ENCODE data around the gene OR4D10. TPM values are rescaled to one million over a fixed set of nuclear protein-coding genes. Genes with fewer than 3 reads are reported as not detected.
A peak's percentile ranks its signal among the peaks of the same experiment; 100 is the strongest.
"Not testable (repeated sequence)": the region's sequence is repeated elsewhere in the genome, so short reads cannot be mapped to it uniquely, and the experiment has no call there.

Gene OR4D10
- total and polyA plus RNA-seq, 5 experiments from 2014 or later = not detected

GRCh38 chr11:59475176-59475575, 2.1 kb downstream of the OR4D10 start:
- Mint-ChIP-seq H3K4me1 (no peaks in the 10 kb centered on the region), H3K27me3 (peaks cover 5 to 19% (median 12%) of the 10 kb centered on the region in 5 donors), H3K27ac (no peak overlapping the region), H3K9me3 (no peaks in the 10 kb centered on the region), H3K36me3 (no peaks in the 10 kb centered on the region), H3K4me3 (no peak overlapping the region)
- DNase-seq (no peak), ATAC-seq (no peak)
- POLR2A ChIA-PET = interaction anchor here (0.6 kb wide), 1 partner anchor 33 kb away, joined by 4 read pairs; no protein-coding TSS in a partner anchor

- no peaks in the 10 kb centered on the region for H3K4me1 Mint-ChIP-seq
- H3K36me3 Mint-ChIP-seq = no peaks in the 10 kb centered on the region
- no peak overlapping the region for H3K27ac Mint-ChIP-seq
- no peak for ATAC-seq
- POLR2A ChIA-PET = no interaction called here
- peaks cover 6 to 17% (median 8%) of the 10 kb centered on the region in 5 donors for H3K27me3 Mint-ChIP-seq
- no peak overlapping the region for H3K4me3 Mint-ChIP-seq
- DNase-seq = no peak
- H3K9me3 Mint-ChIP-seq = no peaks in the 10 kb centered on the region
Observed at GRCh38 chr11:59479906-59480305, 6.8 kb downstream of the OR4D10 start.

- H3K4me3 Mint-ChIP-seq = no peak overlapping the region
- no peaks in the 10 kb centered on the region for H3K4me1 Mint-ChIP-seq
- DNase-seq = no peak
- ATAC-seq = no peak
- H3K9me3 Mint-ChIP-seq = no peaks in the 10 kb centered on the region
- POLR2A ChIA-PET = no interaction called here
- H3K27me3 Mint-ChIP-seq = peaks cover 4 to 12% (median 6%) of the 10 kb centered on the region in 5 donors
- no peak overlapping the region for H3K27ac Mint-ChIP-seq
- H3K36me3 Mint-ChIP-seq = no peaks in the 10 kb centered on the region
Observed at GRCh38 chr11:59480359-59480758, 7.2 kb downstream of the OR4D10 start.

GRCh38 chr11:59501931-59502330, 28.8 kb downstream of the OR4D10 start:
- POLR2A ChIA-PET = no interaction called here
- Mint-ChIP-seq H3K9me3 (no peaks in the 10 kb centered on the region), H3K4me1 (no peaks in the 10 kb centered on the region), H3K27ac (no peak overlapping the region), H3K27me3 (peaks cover 3 to 18% (median 6%) of the 10 kb centered on the region in 5 donors), H3K4me3 (no peak overlapping the region), H3K36me3 (peaks cover 0 to 4% (median 0%) of the 10 kb centered on the region in 3 donors)
- ATAC-seq (no peak), DNase-seq (no peak)

- H3K36me3 Mint-ChIP-seq = peaks cover 0 to 4% (median 0%) of the 10 kb centered on the region in 3 donors
- peaks cover 0 to 12% (median 4%) of the 10 kb centered on the region in 5 donors for H3K27me3 Mint-ChIP-seq
- peaks cover 0 to under 1% (median 0%) of the 10 kb centered on the region in 4 donors for H3K4me1 Mint-ChIP-seq
- H3K27ac Mint-ChIP-seq = peak within 1 kb of the TSS in 1 of 10 donors; percentile 15
- POLR2A ChIA-PET = no interaction called here
- no peak for DNase-seq
- ATAC-seq = no peak
- H3K9me3 Mint-ChIP-seq = no peaks in the 10 kb centered on the region
- no peak within 1 kb of the TSS for H3K4me3 Mint-ChIP-seq
Observed at GRCh38 chr11:59503276-59503675, 30.2 kb downstream of the OR4D10 start, which contains the start of gene OR4D11. TSS of gene OR4D11 (plus strand) at chr11:59503576. CDS start at chr11:59503576, 0 bp downstream.

GRCh38 chr11:59510941-59511589, 38.0 kb downstream of the OR4D10 start, which contains the start of gene OR4D9:
TSS of gene OR4D9 (plus strand) at chr11:59511539. CDS start at chr11:59514913, 3,374 bp downstream.
- POLR2A ChIA-PET = no interaction called here
- DNase-seq (peak in 2 of 10 donors; percentile 11 to 12), ATAC-seq (peak; percentile 39 to 82)
- Mint-ChIP-seq H3K9me3 (no peaks in the 10 kb centered on the region), H3K4me1 (peaks cover 11 to 28% (median 23%) of the 10 kb centered on the region in 4 donors), H3K4me3 (peak within 1 kb of the TSS in 7 of 10 donors; percentile 12 to 64 (median 24)), H3K36me3 (no peaks in the 10 kb centered on the region), H3K27me3 (peaks cover 0 to 5% (median 0%) of the 10 kb centered on the region in 5 donors), H3K27ac (peak within 1 kb of the TSS in 2 of 10 donors; percentile 50 to 59)

- no peak for DNase-seq
- Mint-ChIP-seq H3K9me3 (no peaks in the 10 kb centered on the region), H3K27me3 (peaks cover 0 to 5% (median 0%) of the 10 kb centered on the region in 5 donors), H3K36me3 (no peaks in the 10 kb centered on the region), H3K4me3 (no peak overlapping the region), H3K4me1 (peaks cover 11 to 28% (median 23%) of the 10 kb centered on the region in 4 donors), H3K27ac (peak overlapping the region in 2 of 10 donors; percentile 50 to 59)
- POLR2A ChIA-PET = no interaction called here
- no peak for ATAC-seq
Observed at GRCh38 chr11:59511675-59512074, 38.6 kb downstream of the OR4D10 start.

- H3K4me3 Mint-ChIP-seq, H3K9me3 Mint-ChIP-seq, ATAC-seq, H3K27ac Mint-ChIP-seq, H3K36me3 Mint-ChIP-seq, H3K27me3 Mint-ChIP-seq, DNase-seq, H3K4me1 Mint-ChIP-seq, POLR2A ChIA-PET: not testable (repeated sequence)
Observed at GRCh38 chr11:59520139-59520538, 47.0 kb downstream of the OR4D10 start.

- H3K27me3 Mint-ChIP-seq = peaks cover 0 to 8% (median 2%) of the 10 kb centered on the region in 5 donors
- ATAC-seq = no peak
- POLR2A ChIA-PET = no interaction called here
- no peaks in the 10 kb centered on the region for H3K4me1 Mint-ChIP-seq
- H3K4me3 Mint-ChIP-seq = no peak overlapping the region
- no peaks in the 10 kb centered on the region for H3K36me3 Mint-ChIP-seq
- no peaks in the 10 kb centered on the region for H3K9me3 Mint-ChIP-seq
- H3K27ac Mint-ChIP-seq = no peak overlapping the region
- no peak for DNase-seq
Observed at GRCh38 chr11:59520741-59521140, 47.6 kb downstream of the OR4D10 start.

- peak overlapping the region in 2 of 10 donors; percentile 20 to 45 for H3K27ac Mint-ChIP-seq
- H3K9me3 Mint-ChIP-seq = no peaks in the 10 kb centered on the region
- DNase-seq (no peak), ATAC-seq (no peak)
- H3K4me3 Mint-ChIP-seq = no peak overlapping the region
- no peaks in the 10 kb centered on the region for H3K36me3 Mint-ChIP-seq
- POLR2A ChIA-PET = no interaction called here
- no peaks in the 10 kb centered on the region for H3K4me1 Mint-ChIP-seq
- H3K27me3 Mint-ChIP-seq = peaks cover 0 to 8% (median 2%) of the 10 kb centered on the region in 5 donors
Observed at GRCh38 chr11:59523541-59523940, 50.4 kb downstream of the OR4D10 start.

GRCh38 chr11:59528711-59529110, 55.6 kb downstream of the OR4D10 start:
- no peak for ATAC-seq
- POLR2A ChIA-PET = no interaction called here
- H3K36me3 Mint-ChIP-seq = no peaks in the 10 kb centered on the region

More at GRCh38 chr11:59528711-59529110, 55.6 kb downstream of the OR4D10 start:
- H3K9me3 Mint-ChIP-seq = no peaks in the 10 kb centered on the region
- H3K4me3 Mint-ChIP-seq = no peak overlapping the region
- H3K27me3 Mint-ChIP-seq = peaks cover 2 to 13% (median 8%) of the 10 kb centered on the region in 5 donors
- H3K27ac Mint-ChIP-seq = no peak overlapping the region
- DNase-seq = no peak
- H3K4me1 Mint-ChIP-seq = peaks cover 0 to 3% (median 0%) of the 10 kb centered on the region in 4 donors

All from naive thymus-derived CD8-positive, alpha-beta T cell (primary cell).